GM12873 (cell line): ENCODE measurements around the gene HLX.

Experiments
- TF ChIP-seq, protein P1 (sequence below): IDR thresholded peaks from 2 replicates; pipeline ENCODE4 v1.5.1; 2012; ENCODE audit warnings: low read depth, mild to moderate bottlenecking, moderate library complexity, low read length, control low read depth; ENCODE audit not compliant: insufficient read depth; ENCODE audit errors: missing control alignments

HLX gene

DNA sequence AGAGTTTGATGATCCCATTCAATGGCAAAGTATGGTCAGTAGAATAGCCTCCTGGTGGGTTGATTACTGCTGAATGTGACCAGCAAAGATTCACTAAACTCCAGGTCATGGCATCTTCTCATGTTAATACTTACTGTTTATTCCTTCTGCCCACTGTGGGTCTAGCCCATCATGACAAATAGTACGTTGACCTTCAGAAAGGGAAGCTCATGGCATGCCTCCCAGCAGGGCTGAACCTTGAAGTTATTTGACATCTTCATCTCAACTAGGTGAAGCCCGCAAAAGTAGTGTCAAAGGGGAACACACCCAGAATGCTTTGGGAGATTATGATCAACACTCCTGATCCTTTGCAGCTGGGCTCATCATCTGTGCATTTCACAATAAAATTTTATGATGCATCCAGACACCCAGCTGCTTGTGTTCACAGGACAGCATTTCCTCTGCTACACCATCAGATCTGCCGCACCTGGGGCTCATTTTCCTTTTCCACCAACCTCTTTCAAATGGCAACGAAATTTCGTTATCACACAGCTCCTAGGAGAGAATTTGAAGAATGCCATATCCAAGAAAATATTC is 49.6 kb downstream of the HLX start:
- TF ChIP-seq, protein P1, sequence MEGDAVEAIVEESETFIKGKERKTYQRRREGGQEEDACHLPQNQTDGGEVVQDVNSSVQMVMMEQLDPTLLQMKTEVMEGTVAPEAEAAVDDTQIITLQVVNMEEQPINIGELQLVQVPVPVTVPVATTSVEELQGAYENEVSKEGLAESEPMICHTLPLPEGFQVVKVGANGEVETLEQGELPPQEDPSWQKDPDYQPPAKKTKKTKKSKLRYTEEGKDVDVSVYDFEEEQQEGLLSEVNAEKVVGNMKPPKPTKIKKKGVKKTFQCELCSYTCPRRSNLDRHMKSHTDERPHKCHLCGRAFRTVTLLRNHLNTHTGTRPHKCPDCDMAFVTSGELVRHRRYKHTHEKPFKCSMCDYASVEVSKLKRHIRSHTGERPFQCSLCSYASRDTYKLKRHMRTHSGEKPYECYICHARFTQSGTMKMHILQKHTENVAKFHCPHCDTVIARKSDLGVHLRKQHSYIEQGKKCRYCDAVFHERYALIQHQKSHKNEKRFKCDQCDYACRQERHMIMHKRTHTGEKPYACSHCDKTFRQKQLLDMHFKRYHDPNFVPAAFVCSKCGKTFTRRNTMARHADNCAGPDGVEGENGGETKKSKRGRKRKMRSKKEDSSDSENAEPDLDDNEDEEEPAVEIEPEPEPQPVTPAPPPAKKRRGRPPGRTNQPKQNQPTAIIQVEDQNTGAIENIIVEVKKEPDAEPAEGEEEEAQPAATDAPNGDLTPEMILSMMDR, result no peak

DNA sequence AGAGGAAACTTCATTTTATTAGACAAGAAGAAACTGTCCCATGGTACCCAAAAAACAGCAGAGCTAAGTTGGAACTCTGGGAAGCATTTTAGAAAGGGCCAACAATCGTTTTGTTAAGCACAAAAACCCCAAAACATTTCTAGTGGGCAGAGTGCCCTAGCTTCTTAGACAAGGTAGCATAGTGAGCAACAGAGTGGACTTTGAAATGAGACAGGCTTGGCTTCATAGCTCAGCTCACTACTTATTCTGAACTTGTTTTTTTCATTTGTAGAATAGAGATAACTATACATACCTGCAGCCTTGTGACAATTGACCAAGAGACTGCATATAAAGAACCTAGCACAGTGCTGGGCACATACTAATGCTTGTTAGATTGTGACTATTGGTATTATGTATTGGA is 50.1 kb downstream of the HLX start:
- TF ChIP-seq, protein P1, result no peak
